ENCODE measurements around the gene ITPR3.
A peak's percentile ranks its signal among the peaks of the same experiment; 100 is the strongest.

ITPR3 gene

GRCh38 chr6:33683576-33684427 lies 62.7 kb downstream of the ITPR3 start:
- DNase-seq (ENCODE audit: low read depth in 2 of 3, low spot score in 2 of 3) = no peak

- no peak for DNase-seq (ENCODE audit: low read depth in 2 of 3, low spot score in 2 of 3)
These were observed 63.3 kb downstream of the ITPR3 start for GRCh38 chr6:33684428-33684896.

- DNase-seq (ENCODE audit: low read depth in 2 of 3, low spot score in 2 of 3) = no peak
These were observed 63.9 kb downstream of the ITPR3 start for GRCh38 chr6:33684983-33685382.

GRCh38 chr6:33685411-33686224 lies 64.5 kb downstream of the ITPR3 start:
- DNase-seq (ENCODE audit: low read depth in 2 of 3, low spot score in 2 of 3) = no peak

- DNase-seq (ENCODE audit: low read depth in 2 of 3, low spot score in 2 of 3) = no peak
These were observed 65.3 kb downstream of the ITPR3 start for GRCh38 chr6:33686225-33686924.

GRCh38 chr6:33686981-33687975 lies 66.2 kb downstream of the ITPR3 start:
- no peak for DNase-seq (ENCODE audit: low read depth in 2 of 3, low spot score in 2 of 3)

- no peak for DNase-seq (ENCODE audit: low read depth in 2 of 3, low spot score in 2 of 3)
These were observed 66.9 kb downstream of the ITPR3 start for GRCh38 chr6:33688006-33688405.

GRCh38 chr6:33688451-33689147 lies 67.5 kb downstream of the ITPR3 start:
- no peak for DNase-seq (ENCODE audit: low read depth in 2 of 3, low spot score in 2 of 3)

GRCh38 chr6:33689148-33689494 lies 68.0 kb downstream of the ITPR3 start:
- DNase-seq (ENCODE audit: low read depth in 2 of 3, low spot score in 2 of 3) = no peak

- DNase-seq (ENCODE audit: low read depth in 2 of 3, low spot score in 2 of 3) = no peak
These were observed 68.8 kb downstream of the ITPR3 start for GRCh38 chr6:33689879-33690278.

GRCh38 chr6:33690766-33691165 lies 69.6 kb downstream of the ITPR3 start:
- no peak for DNase-seq (ENCODE audit: low read depth in 2 of 3, low spot score in 2 of 3)

- DNase-seq (ENCODE audit: low read depth in 2 of 3, low spot score in 2 of 3) = no peak
These were observed 70.4 kb downstream of the ITPR3 start for GRCh38 chr6:33691456-33692077.

- DNase-seq (ENCODE audit: low read depth in 2 of 3, low spot score in 2 of 3) = no peak
These were observed 71.1 kb downstream of the ITPR3 start for GRCh38 chr6:33692078-33692759.

GRCh38 chr6:33692760-33693158 lies 71.6 kb downstream of the ITPR3 start:
- peak in 2 of 3 experiments; percentile 37 to 42 for DNase-seq (ENCODE audit: low read depth in 2 of 3, low spot score in 2 of 3)

- no peak for DNase-seq (ENCODE audit: low read depth in 2 of 3, low spot score in 2 of 3)
These were observed 72.3 kb downstream of the ITPR3 start for GRCh38 chr6:33693186-33694105.

GRCh38 chr6:33694401-33694931 lies 73.3 kb downstream of the ITPR3 start:
- DNase-seq (ENCODE audit: low read depth in 2 of 3, low spot score in 2 of 3) = peak in 2 of 3 experiments; percentile 38 to 51

- no peak for DNase-seq (ENCODE audit: low read depth in 2 of 3, low spot score in 2 of 3)
These were observed 73.9 kb downstream of the ITPR3 start for GRCh38 chr6:33694977-33695376.
